Measurements from ENCODE around the gene DCAF4L1. TPM values are rescaled to one million over a fixed set of nuclear protein-coding genes. Genes with fewer than 3 reads are reported as not detected.

Gene DCAF4L1, protein sequence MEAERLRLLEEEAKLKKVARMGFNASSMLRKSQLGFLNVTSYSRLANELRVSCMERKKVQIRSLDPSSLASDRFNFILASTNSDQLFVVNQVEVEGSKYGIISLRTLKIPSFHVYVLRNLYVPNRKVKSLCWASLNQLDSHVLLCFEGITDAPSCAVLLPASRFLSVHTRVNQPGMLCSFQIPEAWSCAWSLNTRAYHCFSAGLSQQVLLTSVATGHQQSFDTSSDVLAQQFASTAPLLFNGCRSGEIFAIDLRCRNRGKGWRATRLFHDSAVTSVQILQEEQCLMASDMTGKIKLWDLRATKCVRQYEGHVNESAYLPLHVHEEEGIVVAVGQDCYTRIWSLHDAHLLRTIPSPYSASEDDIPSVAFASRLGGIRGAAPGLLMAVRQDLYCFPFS
- total RNA-seq (2022; extraction: Qiagen RNA extraction; ENCODE audit: low read depth) = 0.09 to 0.24 TPM (median 0.11 TPM) in 5 replicates

DNA sequence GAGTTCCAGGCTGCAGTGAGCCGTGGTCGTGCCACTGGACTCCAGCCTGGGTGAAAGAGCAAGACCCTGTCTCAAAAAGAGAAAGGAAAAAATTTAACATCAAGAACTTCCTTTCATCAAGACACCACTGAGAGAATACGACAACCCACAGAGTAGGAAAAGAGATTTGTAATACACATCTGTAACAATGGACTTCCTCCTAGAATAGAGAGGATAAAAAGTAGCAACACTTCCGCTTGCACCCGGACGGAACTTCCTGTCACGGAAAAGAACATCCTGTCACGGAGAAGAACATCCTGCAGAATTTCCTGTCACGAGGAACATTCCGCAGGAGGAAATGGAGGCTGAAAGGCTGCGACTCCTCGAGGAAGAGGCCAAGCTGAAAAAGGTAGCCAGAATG is at the start of gene DCAF4L1:
Gene DCAF4L1 (plus strand): TSS at position 301 of the 400 bp plus-strand sequence. CDS start 37 bp downstream, at position 338.

DNA sequence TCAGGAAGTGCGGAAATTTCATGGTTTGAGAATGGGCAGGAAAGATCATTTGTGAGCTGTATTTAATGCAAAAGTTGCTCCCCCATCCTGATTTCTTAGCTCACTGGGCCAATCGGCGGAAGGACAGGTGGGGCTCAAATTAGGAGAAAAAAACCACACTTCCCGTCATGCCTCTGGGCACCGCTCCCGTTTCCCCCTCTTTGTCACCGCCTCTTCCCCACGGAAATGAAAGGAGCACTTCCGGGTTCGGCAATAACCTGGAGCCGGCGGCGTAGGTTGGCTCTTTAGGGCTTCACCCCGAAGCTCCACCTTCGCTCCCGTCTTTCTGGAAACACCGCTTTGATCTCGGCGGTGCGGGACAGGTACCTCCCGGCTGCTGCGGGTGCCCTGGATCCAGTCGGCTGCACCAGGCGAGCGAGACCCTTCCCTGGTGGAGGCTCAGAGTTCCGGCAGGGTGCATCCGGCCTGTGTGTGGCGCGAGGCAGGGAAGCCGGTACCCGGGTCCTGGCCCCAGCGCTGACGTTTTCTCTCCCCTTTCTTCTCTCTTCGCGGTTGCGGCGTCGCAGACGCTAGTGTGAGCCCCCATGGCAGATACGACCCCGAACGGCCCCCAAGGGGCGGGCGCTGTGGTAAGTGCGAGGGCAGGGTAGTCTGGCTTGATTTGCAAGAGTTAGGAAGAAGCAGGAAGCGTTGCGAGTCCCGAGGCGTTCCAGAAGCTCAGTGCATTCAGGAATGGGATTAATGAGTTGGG is 46.5 kb upstream of the DCAF4L1 start, which contains the start of gene TMEM33:
Gene TMEM33 (plus strand): TSS at position 529 of the 751 bp plus-strand sequence. CDS start 56 bp downstream, at position 585.

DNA sequence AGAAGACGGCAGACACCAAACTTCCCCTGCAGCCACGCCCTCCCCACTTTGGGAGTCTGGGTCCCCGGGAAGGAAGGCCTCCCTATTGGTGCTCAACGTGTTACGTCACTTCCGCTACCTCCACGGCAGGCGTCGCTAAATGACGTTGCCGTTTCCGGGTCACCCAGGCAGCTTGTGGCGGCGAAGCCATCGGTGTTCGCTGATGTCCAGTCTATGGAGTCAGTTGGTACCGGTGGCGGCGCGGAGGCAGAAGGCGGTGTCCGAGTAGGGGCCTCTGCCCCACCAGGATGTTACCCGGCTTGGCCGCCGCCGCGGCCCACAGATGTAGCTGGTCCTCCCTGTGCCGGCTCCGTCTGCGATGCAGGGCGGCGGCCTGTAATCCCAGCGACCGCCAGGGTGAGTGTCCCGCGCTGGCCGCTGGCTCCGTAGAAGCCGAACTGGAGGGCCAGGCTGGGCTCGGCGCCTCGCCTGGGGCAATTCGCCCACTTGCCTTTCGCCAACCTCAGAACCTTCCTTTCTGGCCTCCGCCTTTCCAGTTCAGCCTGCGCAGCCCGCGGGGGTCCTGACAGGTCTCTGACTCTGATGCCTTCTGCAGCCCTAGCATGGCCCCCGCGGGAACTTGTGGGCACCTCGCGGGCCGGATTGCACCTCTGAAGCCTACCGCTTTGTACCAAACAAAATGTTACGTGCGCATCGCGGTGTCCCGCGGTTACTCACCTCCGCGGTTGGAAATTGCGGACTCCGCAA is 9.0 kb downstream of the DCAF4L1 start, which contains the start of gene SLC30A9:
Gene SLC30A9 (plus strand): TSS at position 166 of the 747 bp plus-strand sequence. CDS start 122 bp downstream, at position 288.

Other genes with a start within 250 kb of the DCAF4L1 start
- gene PHOX2B, start 233.0 kb upstream of the DCAF4L1 start, total RNA-seq (2022; extraction: Qiagen RNA extraction; ENCODE audit: low read depth) = not detected in 5 replicates
- gene TMEM33, start 46.3 kb upstream of the DCAF4L1 start, total RNA-seq (2022; extraction: Qiagen RNA extraction; ENCODE audit: low read depth) = 33.9 to 57.7 TPM (median 55.7 TPM) in 5 replicates
- 23.6 to 29.6 TPM (median 29.6 TPM) in 5 replicates for gene SLC30A9, start 8.8 kb downstream of the DCAF4L1 start, total RNA-seq (2022; extraction: Qiagen RNA extraction; ENCODE audit: low read depth)
- gene BEND4, start 170.9 kb downstream of the DCAF4L1 start, total RNA-seq (2022; extraction: Qiagen RNA extraction; ENCODE audit: low read depth) = not detected in 5 replicates